Stimulated activated CD4-positive, alpha-beta T cell treated with anti-CD3 and anti-CD28 coated beads, Interleukin-2, amount 100 ng/mL, for 24 hours (primary cell): ENCODE measurements around the gene CEACAM21.

Source experiments
- DNase-seq, 2 donors: peaks; one replicate each; pipeline ENCODE4 v3.0.0-alpha.2; 2020

Gene CEACAM21

DNA sequence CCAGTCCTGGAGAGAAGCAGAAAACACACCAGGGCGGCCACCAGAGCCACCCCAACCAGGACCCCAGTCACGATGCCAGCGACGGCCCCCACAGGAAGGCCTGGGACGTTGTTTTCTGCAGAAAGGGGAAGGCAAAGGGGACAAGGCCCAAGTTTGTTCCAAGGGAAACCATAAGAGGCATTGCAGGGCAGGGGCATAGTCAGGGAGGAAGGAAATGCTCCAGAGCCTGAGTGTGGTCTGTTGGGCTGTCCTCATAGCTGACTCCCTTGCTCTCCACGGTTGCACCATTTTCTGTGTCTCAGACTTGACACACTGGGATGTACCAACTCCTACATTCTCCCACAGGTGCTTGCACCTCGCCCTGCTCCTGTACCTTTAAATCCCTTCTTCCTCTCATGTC is 45.7 kb downstream of the CEACAM21 start:
- DNase-seq, result no peak

DNA sequence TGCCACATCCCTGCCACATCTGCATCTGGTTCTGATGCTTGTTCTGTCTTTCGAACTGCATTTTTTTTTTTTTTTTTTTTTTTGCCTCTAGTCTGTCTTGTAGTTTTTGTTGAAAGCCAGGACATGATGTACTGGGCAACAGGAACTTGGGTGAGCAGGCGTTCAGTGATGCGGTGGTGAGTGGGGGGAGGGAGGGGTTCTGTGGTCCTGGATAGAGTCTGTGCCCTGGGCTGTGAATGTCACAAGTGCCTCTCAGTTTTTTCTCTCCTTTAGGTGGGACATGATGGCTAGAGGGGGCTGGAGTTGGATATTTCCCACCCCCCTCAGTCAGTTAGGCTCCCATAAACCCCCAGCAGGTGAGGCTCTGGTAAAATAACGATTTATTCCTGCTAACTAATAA is 47.4 kb downstream of the CEACAM21 start:
- DNase-seq, result no peak

DNA sequence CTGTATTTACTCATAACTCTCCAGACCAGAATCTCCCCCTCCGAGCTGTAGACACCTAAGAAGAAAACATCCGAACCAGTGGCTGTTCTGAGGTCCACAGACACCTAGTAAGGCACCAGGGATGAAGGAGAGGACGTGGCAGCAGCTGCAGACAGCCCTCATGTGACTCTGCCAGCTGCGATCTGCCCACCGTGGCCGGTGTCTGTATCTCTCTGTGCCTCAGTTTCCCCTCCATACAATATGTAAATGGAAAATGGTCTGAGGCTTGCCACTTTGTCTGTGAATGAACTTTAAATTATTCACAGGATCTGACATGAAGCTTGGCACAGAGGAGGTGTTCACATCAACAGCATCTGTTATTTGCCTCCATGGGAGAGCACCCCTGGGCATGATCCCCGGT is 48.5 kb downstream of the CEACAM21 start:
- no peak for DNase-seq

DNA sequence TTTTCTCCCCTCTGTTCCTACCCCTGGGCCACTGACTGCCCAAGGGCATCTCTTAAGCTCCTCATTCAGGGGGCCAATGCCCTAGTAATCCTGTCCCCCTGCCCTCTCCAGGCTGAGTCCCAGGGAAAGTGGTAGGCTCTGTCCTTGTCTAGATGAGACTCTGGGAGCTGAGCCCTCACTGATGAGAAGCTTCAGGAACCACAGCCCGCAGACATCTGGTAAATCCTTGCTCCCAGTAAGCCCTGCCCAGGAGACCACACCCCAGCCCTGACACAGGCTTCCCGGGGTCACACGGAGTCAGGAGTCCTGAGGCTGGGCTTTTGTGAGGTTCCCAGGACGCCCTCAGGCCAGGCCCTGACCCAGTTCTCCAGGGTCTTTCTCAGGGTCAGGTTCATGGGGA is 49.0 kb downstream of the CEACAM21 start:
- no peak for DNase-seq

DNA sequence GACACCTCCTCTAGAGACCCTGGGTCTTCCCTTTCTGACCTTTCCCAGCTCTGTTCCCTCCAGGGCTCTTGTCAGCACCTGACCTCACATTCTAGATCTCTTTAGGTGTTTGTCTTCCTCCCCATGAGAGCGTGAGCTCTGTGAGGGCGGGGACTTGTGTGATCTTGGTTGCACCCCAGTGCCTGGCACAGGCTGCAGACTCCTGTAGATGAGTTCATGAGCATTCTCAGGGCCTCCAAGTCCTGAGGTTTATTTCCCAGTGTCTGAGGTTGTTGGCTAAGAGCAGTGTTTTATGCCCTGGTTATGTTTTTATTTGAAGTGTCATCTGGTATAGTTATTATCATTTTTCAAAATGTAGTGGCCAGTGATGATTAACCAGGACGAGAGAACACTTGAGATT is 50.3 kb downstream of the CEACAM21 start:
- DNase-seq, result no peak

DNA sequence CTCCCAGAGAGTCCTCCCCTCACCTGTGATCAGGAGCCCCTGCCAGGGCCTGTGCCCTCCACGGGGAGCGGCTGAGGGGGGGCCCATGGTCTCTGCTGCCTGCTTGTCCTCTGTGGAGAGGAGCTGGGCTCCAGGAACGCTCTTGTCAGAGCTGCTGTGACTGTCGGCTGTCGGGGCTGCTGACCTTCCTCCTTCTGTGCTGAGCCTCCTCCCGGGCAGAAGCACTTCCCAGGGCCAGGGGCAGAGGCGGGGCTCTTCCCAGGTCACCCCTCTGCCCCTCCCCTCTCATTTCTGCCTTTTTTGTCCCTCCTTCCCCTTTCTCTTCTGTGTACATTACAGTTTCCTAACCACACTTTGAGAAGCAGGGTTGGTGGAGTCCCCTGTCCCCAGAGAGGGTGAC is 50.9 kb downstream of the CEACAM21 start, which contains the start of gene CEACAM4:
TSS of gene CEACAM4 (minus strand) at position 198 of the 400 bp plus-strand sequence. CDS start at position 87, 111 bp downstream.
- DNase-seq, result no peak

DNA sequence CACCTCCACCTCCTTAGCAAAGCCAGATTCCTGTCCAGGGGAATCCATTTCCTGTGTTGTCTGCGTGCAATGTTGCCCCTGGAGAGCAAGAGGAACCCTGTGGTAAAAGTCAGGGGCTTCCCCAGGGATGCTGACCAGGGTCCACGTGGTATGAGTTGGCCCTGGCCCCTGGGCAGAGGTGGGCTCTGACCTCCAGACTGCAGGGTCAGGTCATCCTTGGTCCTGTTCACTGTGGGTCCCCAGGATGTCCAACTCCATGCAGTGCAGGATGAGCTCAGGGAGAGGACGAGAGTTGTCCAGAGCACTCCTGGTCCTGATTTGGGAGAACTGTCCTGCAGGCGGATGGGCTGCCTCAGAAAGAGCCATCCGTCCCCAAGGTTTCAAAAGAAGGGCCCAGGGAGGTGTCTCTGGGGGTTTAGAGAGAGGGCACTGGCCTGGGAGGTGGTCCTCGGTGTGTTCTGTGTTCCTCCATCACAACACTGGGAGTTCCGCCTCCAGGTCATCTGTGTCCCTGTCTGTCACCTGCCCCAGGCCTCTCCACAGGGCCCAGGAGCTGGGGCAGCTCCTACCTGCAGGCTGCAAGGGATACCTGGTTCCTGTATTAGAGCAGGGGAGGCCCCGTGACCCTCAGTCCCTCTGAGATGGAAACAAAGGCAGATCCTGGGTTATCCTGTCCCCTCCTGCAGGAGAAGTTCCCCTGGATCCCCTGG is 52.2 kb downstream of the CEACAM21 start:
- no peak for DNase-seq
